Measurements from ENCODE around the gene MT2A. TPM values are rescaled to one million over a fixed set of nuclear protein-coding genes. Genes with fewer than 3 reads are reported as not detected.

Gene MT2A
- total and polyA plus RNA-seq, 2 of the 13 experiments (the other 11 are each of a cell fraction or from before 2014, with no cell fraction given), result 135 to 371 TPM

- TF ChIP-seq, protein P1, sequence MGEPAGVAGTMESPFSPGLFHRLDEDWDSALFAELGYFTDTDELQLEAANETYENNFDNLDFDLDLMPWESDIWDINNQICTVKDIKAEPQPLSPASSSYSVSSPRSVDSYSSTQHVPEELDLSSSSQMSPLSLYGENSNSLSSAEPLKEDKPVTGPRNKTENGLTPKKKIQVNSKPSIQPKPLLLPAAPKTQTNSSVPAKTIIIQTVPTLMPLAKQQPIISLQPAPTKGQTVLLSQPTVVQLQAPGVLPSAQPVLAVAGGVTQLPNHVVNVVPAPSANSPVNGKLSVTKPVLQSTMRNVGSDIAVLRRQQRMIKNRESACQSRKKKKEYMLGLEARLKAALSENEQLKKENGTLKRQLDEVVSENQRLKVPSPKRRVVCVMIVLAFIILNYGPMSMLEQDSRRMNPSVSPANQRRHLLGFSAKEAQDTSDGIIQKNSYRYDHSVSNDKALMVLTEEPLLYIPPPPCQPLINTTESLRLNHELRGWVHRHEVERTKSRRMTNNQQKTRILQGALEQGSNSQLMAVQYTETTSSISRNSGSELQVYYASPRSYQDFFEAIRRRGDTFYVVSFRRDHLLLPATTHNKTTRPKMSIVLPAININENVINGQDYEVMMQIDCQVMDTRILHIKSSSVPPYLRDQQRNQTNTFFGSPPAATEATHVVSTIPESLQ (CRISPR knock-in tag; conservative IDR thresholded peaks at IDR 0.05), result no peak
- no peak for TF ChIP-seq RBFOX2 (IDR thresholded peaks at IDR 0.05; ENCODE audit: low read depth, low read length)
- peak; percentile 77 for TF ChIP-seq ZC3H13 (CRISPR knock-in tag; IDR thresholded peaks at IDR 0.05)
- no peak for TF ChIP-seq HMGXB4 (CRISPR knock-in tag; IDR thresholded peaks at IDR 0.05; ENCODE audit: borderline replicate concordance in 1 of 2, low read depth in 1 of 2)
- no peak for TF ChIP-seq ZFP1 (CRISPR knock-in tag; IDR thresholded peaks at IDR 0.05)
- TF ChIP-seq PITX1 (CRISPR knock-in tag; IDR thresholded peaks at IDR 0.05), result no peak
- no peak for TF ChIP-seq HNRNPH1 (optimal IDR thresholded peaks at IDR 0.05; ENCODE audit: low read depth, low read length)
- no peak for TF ChIP-seq TSC22D2 (CRISPR knock-in tag; IDR thresholded peaks at IDR 0.05; ENCODE audit: borderline replicate concordance)
- no peak for TF ChIP-seq ZNF30 (CRISPR knock-in tag; IDR thresholded peaks at IDR 0.05)
- TF ChIP-seq POLR2AphosphoS2 (IDR thresholded peaks at IDR 0.05; ENCODE audit: low read depth, low read length), result no peak
- TF ChIP-seq FOXJ3 (CRISPR knock-in tag; IDR thresholded peaks at IDR 0.05; ENCODE audit: borderline replicate concordance), result peak; percentile 60; the same call in 1 of the 2 replicates
- no peak; the same call in 1 of the 2 replicates for TF ChIP-seq MTF1 (CRISPR knock-in tag; IDR thresholded peaks at IDR 0.05)
- no peak for TF ChIP-seq ZNF382 (CRISPR knock-in tag; IDR thresholded peaks at IDR 0.05; ENCODE audit: borderline replicate concordance)
- no peak for TF ChIP-seq WIZ (CRISPR knock-in tag; IDR thresholded peaks at IDR 0.05)
- no peak for TF ChIP-seq ZNF207 (IDR thresholded peaks at IDR 0.05; ENCODE audit: borderline replicate concordance)
- 0 out of 2 replicates have a peak, but pooled peaks have one; percentile 25 for TF ChIP-seq PPARG (CRISPR knock-in tag; conservative IDR thresholded peaks at IDR 0.05)
- TF ChIP-seq MAZ (IDR thresholded peaks at IDR 0.05; ENCODE audit: borderline replicate concordance, low read depth, low read length), result peak; percentile 70
- TF ChIP-seq MAZ (CRISPR knock-in tag; IDR thresholded peaks at IDR 0.05; ENCODE audit: low read depth), result no peak; the same call in 1 of the 2 replicates
- TF ChIP-seq ZNF790 (CRISPR knock-in tag; IDR thresholded peaks at IDR 0.05; ENCODE audit: borderline replicate concordance), result 0 out of 2 replicates have a peak, but pooled peaks have one; percentile 2
- peak; percentile 31; the same call in 1 of the 2 replicates for TF ChIP-seq ZNF619 (CRISPR knock-in tag; IDR thresholded peaks at IDR 0.05)
- no peak for TF ChIP-seq ZNF672 (CRISPR knock-in tag; IDR thresholded peaks at IDR 0.05)
- no peak for TF ChIP-seq ZNF629 (CRISPR knock-in tag; conservative IDR thresholded peaks at IDR 0.05)
These were observed 1.8 kb upstream of the MT2A start (continued) for GRCh38 chr16:56606476-56607108.
